ENCODE measurements around the gene MYH15.

The MYH15 gene

DNA sequence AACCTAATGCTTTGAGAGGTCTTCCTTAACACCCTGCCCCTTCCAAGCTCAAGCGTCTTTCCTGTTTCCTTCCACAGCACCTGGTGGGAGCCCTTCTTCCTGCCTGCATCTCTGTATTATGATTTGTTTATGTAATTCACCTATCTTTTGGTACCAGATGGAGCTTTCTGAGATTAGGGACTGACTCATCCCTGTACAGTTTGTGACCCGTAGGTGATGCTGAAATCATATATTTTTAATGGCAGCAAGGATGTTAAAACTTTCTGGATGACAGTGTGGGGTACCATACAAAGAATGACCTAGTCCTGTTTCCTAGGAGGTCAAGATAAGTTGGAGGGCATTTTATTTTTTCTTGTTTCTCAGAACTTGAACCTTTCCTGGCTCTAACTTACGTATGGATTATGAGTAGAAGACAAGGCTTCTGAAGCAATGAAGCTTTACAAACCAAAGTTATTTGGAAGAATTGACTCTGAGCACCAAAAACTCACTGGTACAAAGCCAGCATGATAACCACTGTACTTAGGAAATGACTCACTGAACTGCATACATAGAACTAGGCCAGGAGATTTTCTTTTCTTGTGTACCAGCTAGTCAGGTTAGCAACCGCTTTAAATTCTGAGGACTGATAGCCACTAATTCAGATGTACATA is 167.4 kb downstream of the MYH15 start:
- Histone ChIP-seq H3K9me3 (ENCODE audit: control insufficient read depth, insufficient read depth, low read length) (no peaks in the 10 kb centered on the region), H3K36me3 (ENCODE audit: control insufficient read depth, insufficient read depth, low read length) (no peaks in the 10 kb centered on the region), H3K9ac (ENCODE audit: low read depth, low read length) (no peak overlapping the region), H3K27me3 (ENCODE audit: control insufficient read depth, insufficient read depth, low read length) (no peaks in the 10 kb centered on the region), H3K4me1 (ENCODE audit: control insufficient read depth, insufficient read depth, low read length) (no peaks in the 10 kb centered on the region), H3K4me3 (ENCODE audit: low read depth, low read length) (no peak overlapping the region), H3K27ac (ENCODE audit: low read depth, low read length) (no peak overlapping the region)

DNA sequence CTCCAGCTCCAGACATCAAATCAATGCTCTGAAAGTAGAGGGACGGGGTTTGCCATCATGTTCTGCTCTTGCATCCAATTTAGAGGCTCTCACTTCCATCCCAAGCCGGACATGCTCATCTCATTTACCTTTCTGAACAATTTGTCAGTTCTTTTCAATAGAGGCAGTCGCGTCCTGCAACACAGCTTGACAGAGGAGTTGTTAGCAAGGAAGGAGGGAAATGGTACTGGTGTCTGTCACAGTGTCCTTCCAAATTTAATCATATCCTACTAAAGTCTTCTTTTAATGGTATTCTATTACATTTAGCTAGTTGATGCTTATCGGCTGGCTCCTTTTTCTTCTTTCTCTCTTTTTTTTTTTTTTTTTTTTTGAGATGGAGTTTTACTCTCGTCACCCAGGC is 168.5 kb downstream of the MYH15 start:
- Histone ChIP-seq H3K4me1 (ENCODE audit: control insufficient read depth, insufficient read depth, low read length) (no peaks in the 10 kb centered on the region), H3K27me3 (ENCODE audit: control insufficient read depth, insufficient read depth, low read length) (no peaks in the 10 kb centered on the region), H3K36me3 (ENCODE audit: control insufficient read depth, insufficient read depth, low read length) (no peaks in the 10 kb centered on the region)

DNA sequence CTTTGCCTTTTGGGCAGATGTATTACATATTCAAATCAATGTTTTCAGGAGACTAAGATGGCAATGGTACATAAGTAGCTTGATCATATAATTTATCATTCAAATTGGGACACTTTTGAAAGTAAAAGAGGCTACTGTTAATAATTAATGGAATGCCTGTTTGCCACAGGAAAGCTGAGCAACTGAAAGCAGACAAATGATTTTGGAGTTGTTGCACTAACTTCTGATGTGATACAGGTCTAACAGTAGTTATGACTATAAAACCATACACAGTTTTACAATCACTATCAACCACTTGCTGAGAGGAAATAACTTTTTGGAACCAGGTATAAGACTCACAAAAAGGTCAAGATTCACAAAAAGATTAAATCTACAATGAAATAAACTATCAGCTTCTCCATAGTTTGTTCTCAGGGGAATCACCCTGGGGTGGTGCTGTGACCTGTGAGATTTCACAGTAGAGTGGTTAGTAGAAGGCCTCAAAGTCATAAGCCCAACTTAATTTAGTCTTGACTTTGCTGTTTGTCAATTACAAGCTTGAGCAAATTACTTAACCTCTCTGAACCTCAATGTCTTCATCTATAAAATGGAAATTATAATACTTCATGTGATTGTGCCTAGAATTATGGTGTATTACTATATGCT is 171.4 kb downstream of the MYH15 start:
- no peak overlapping the region for H3K9ac ChIP-seq (ENCODE audit: low read depth, low read length)
- H3K4me3 ChIP-seq (ENCODE audit: low read depth, low read length) = no peak overlapping the region
- H3K4me1 ChIP-seq (ENCODE audit: control insufficient read depth, insufficient read depth, low read length) = no peaks in the 10 kb centered on the region
- no peaks in the 10 kb centered on the region for H3K9me3 ChIP-seq (ENCODE audit: control insufficient read depth, insufficient read depth, low read length)
- no peaks in the 10 kb centered on the region for H3K36me3 ChIP-seq (ENCODE audit: control insufficient read depth, insufficient read depth, low read length)
- no peaks in the 10 kb centered on the region for H3K27me3 ChIP-seq (ENCODE audit: control insufficient read depth, insufficient read depth, low read length)
- no peak overlapping the region for H3K27ac ChIP-seq (ENCODE audit: low read depth, low read length)

More for the DNA sequence above, 168.5 kb downstream of the MYH15 start:
- H3K9ac ChIP-seq (ENCODE audit: low read depth, low read length) = no peak overlapping the region
- H3K4me3 ChIP-seq (ENCODE audit: low read depth, low read length) = no peak overlapping the region
- H3K9me3 ChIP-seq (ENCODE audit: control insufficient read depth, insufficient read depth, low read length) = no peaks in the 10 kb centered on the region
- no peak overlapping the region for H3K27ac ChIP-seq (ENCODE audit: low read depth, low read length)

DNA sequence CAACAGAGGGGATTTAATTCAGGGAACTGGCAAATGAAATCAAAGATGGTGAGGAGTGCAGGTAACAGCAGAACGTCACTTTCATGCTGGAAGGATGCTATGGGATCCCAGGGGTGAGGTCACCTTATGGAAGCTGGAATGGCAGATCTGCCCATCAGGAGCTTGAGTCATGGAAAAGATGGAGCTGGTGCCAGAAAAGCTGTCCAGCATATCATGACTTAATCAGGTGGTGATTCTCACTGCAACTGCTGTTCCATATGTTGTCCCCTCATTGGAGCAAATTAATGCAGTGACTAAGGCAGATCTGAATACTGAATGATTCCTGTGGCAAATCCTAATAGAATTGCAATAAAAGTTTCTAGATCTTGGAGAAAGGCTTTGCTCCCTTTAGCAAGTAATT is 175.7 kb downstream of the MYH15 start:
- H3K27me3 ChIP-seq (ENCODE audit: control insufficient read depth, insufficient read depth, low read length) = no peaks in the 10 kb centered on the region
- no peaks in the 10 kb centered on the region for H3K36me3 ChIP-seq (ENCODE audit: control insufficient read depth, insufficient read depth, low read length)
- H3K4me3 ChIP-seq (ENCODE audit: low read depth, low read length) = no peak overlapping the region
- no peak overlapping the region for H3K9ac ChIP-seq (ENCODE audit: low read depth, low read length)
- H3K4me1 ChIP-seq (ENCODE audit: control insufficient read depth, insufficient read depth, low read length) = no peaks in the 10 kb centered on the region
- no peaks in the 10 kb centered on the region for H3K9me3 ChIP-seq (ENCODE audit: control insufficient read depth, insufficient read depth, low read length)
- no peak overlapping the region for H3K27ac ChIP-seq (ENCODE audit: low read depth, low read length)

DNA sequence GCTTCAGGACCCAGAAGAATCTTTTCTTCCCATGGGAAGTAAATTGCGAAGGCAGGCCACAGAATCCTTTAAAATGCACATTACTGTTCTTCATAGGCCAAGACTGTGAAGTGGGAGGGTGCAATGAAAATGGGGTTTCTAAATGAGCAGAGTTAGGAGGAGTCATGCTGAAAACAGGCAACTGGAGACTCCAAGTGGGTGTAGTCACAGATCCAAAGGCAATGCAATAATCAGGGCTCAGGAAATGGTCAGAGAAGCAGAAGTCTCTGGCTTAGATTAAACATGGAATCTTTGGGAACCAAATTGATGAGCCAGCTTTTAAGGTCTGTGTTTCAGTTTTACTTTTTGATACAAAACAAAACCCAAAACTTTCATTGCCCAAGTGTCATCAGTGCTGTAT is 176.4 kb downstream of the MYH15 start:
- Histone ChIP-seq H3K9me3 (ENCODE audit: control insufficient read depth, insufficient read depth, low read length) (no peaks in the 10 kb centered on the region), H3K9ac (ENCODE audit: low read depth, low read length) (no peak overlapping the region), H3K27ac (ENCODE audit: low read depth, low read length) (no peak overlapping the region), H3K27me3 (ENCODE audit: control insufficient read depth, insufficient read depth, low read length) (no peaks in the 10 kb centered on the region), H3K4me1 (ENCODE audit: control insufficient read depth, insufficient read depth, low read length) (no peaks in the 10 kb centered on the region), H3K4me3 (ENCODE audit: low read depth, low read length) (no peak overlapping the region), H3K36me3 (ENCODE audit: control insufficient read depth, insufficient read depth, low read length) (no peaks in the 10 kb centered on the region)

DNA sequence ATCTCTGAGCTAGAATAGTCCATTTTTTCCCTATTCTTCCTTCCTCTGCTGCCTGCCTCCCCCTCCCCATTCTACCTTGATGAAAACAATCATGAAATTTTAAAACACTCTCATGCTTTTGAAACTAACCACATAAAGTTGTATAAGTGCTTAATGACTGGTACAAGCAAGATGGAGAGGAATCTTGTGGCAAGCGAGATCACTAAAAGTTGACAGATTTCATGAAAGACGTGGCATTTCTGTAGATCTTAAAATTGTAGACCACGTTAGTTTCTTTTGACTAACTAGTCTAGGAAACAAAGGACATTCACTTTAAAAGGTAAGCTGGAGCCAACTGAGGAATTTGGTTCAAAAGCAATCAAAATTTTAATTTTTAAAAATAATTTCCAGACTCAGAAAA is 178.6 kb downstream of the MYH15 start:
- no peaks in the 10 kb centered on the region for H3K27me3 ChIP-seq (ENCODE audit: control insufficient read depth, insufficient read depth, low read length)
- H3K4me1 ChIP-seq (ENCODE audit: control insufficient read depth, insufficient read depth, low read length) = no peaks in the 10 kb centered on the region
- H3K9ac ChIP-seq (ENCODE audit: low read depth, low read length) = no peak overlapping the region
- H3K9me3 ChIP-seq (ENCODE audit: control insufficient read depth, insufficient read depth, low read length) = no peaks in the 10 kb centered on the region
- no peak overlapping the region for H3K4me3 ChIP-seq (ENCODE audit: low read depth, low read length)
- no peaks in the 10 kb centered on the region for H3K36me3 ChIP-seq (ENCODE audit: control insufficient read depth, insufficient read depth, low read length)
- no peak overlapping the region for H3K27ac ChIP-seq (ENCODE audit: low read depth, low read length)
